ENCODE measurements around the gene GDF11.
"Not testable (repeated sequence)": the region's sequence is repeated elsewhere in the genome, so short reads cannot be mapped to it uniquely, and the experiment has no call there.

Gene GDF11

GRCh38 chr12:55743406-55744339, 751 bp downstream of the GDF11 start:
- DNase-seq = peak; percentile 92

GRCh38 chr12:55744340-55745030, 1.6 kb downstream of the GDF11 start:
- peak; percentile 59 for DNase-seq

GRCh38 chr12:55745361-55746173, 2.6 kb downstream of the GDF11 start:
- peak; percentile 97 for DNase-seq

- no peak for DNase-seq
Measured at GRCh38 chr12:55746174-55746912, 3.4 kb downstream of the GDF11 start.

- DNase-seq = no peak
Measured at GRCh38 chr12:55746913-55747231, 4.0 kb downstream of the GDF11 start.

- no peak for DNase-seq
Measured at GRCh38 chr12:55748230-55748993, 5.5 kb downstream of the GDF11 start.

GRCh38 chr12:55755246-55755645, 12.3 kb downstream of the GDF11 start:
- DNase-seq = no peak

- no peak for DNase-seq
Measured at GRCh38 chr12:55757701-55758100, 14.8 kb downstream of the GDF11 start.

GRCh38 chr12:55758575-55758974, 15.7 kb downstream of the GDF11 start:
- not testable (repeated sequence) for DNase-seq

GRCh38 chr12:55760663-55761062, 17.7 kb downstream of the GDF11 start:
- DNase-seq = no peak

GRCh38 chr12:55762646-55763045, 19.7 kb downstream of the GDF11 start:
- no peak for DNase-seq

- no peak for DNase-seq
Measured at GRCh38 chr12:55765736-55766290, 22.9 kb downstream of the GDF11 start.

GRCh38 chr12:55767156-55767555, 24.2 kb downstream of the GDF11 start:
- no peak for DNase-seq

GRCh38 chr12:55771736-55772135, 28.8 kb downstream of the GDF11 start:
- no peak for DNase-seq

- DNase-seq = no peak
Measured at GRCh38 chr12:55777856-55778255, 34.9 kb downstream of the GDF11 start.

GRCh38 chr12:55780685-55781084, 37.8 kb downstream of the GDF11 start:
- no peak for DNase-seq

GRCh38 chr12:55788546-55788945, 45.6 kb downstream of the GDF11 start:
- no peak for DNase-seq

- no peak for DNase-seq
Measured at GRCh38 chr12:55789171-55789570, 46.2 kb downstream of the GDF11 start.

GRCh38 chr12:55789893-55790292, 47.0 kb downstream of the GDF11 start:
- DNase-seq = no peak

- no peak for DNase-seq
Measured at GRCh38 chr12:55795950-55796349, 53.0 kb downstream of the GDF11 start.

GRCh38 chr12:55797068-55797467, 54.1 kb downstream of the GDF11 start:
- DNase-seq = peak; percentile 71

GRCh38 chr12:55797550-55797949, 54.6 kb downstream of the GDF11 start:
- no peak for DNase-seq
